K562 (cell line): ENCODE data around the gene CLHC1. TPM values are rescaled to one million over a fixed set of nuclear protein-coding genes. Genes with fewer than 3 reads are reported as not detected.

ENCODE experiments used
- ARID3A ChIP-seq: IDR thresholded peaks from 2 replicates; pipeline ENCODE4 v1.6.1; 2012; ENCODE audit warnings: low read depth, low read length, improper control_type of control experiment, borderline replicate concordance
- C11orf30 ChIP-seq: fragments of 450-650 bp; IDR thresholded peaks from 2 replicates; pipeline ENCODE4 v1.6.1; 2016; ENCODE audit warnings: low read depth, mild to moderate bottlenecking
- FOXP1 ChIP-seq: sonication (generic); formaldehyde crosslinking; IDR thresholded peaks from 2 replicates; pipeline ENCODE4 v1.8.0; 2022; ENCODE audit warnings: mild to moderate bottlenecking, missing genetic modification reagents
- MGA ChIP-seq: fragments of 450-650 bp; IDR thresholded peaks from 2 replicates; pipeline ENCODE4 v1.6.1; 2016; ENCODE audit warnings: mild to moderate bottlenecking, moderate library complexity
- VEZF1 ChIP-seq: fragments of 200-800 bp; sonication (Bioruptor generic); IDR thresholded peaks from 2 replicates; pipeline ENCODE4 v1.6.1; 2017; ENCODE audit warnings: missing genetic modification characterization, missing compliant biosample characterization
- ZNF395 ChIP-seq: fragments of 200-800 bp; sonication (Bioruptor generic); IDR thresholded peaks from 2 replicates; pipeline ENCODE4 v1.6.1; 2017; ENCODE audit warnings: missing genetic modification characterization, missing compliant biosample characterization
- polyA plus RNA-seq, 8 experiments: library from polyadenylated mRNA; depleted of rRNA in 4 of 8; stranded (reverse) in 5 of 8; unstranded in 3 of 8; fragments of >200 nt; fragmentation: Nextera tagmentation in 2 of 8; fragmentation: Illumina TruSeq in 1 of 8; extraction: Ambion mirVana in 2 of 8; extraction: Trizol in 1 of 8; gene quantifications; 2 replicates each; pipeline versions ENCODE4 v1.2.1 to v1.2.3, GENCODE V29; 2011 to 2014; ENCODE audit warnings: inconsistent platforms in 1 of 8, missing spikeins in 1 of 8
- total RNA-seq, 7 experiments: library from RNA; depleted of rRNA in 6 of 7; stranded (reverse); fragments of >200 nt in 6 of 7; fragmentation: Illumina TruSeq in 2 of 7; extraction: Trizol in 2 of 7; gene quantifications; 2 replicates each; pipeline versions ENCODE4 v1.2.1 to v1.2.3, GENCODE V29; 2011 to 2021; ENCODE audit warnings: low replicate concordance in 1 of 7
- TF ChIP-seq, protein P1 (sequence below), 2 experiments: IDR thresholded peaks; 2 replicates each; pipeline ENCODE4 v1.6.1; 2012; ENCODE audit warnings: improper control_type of control experiment in 2 of 2, low read depth in 2 of 2, low read length in 2 of 2, borderline replicate concordance in 1 of 2

CLHC1 gene
- total and polyA plus RNA-seq, 9 of the 15 experiments (the other 6 are each of a cell fraction or from before 2014, with no cell fraction given): 3.7 to 14.3 (median 8.6) TPM

DNA sequence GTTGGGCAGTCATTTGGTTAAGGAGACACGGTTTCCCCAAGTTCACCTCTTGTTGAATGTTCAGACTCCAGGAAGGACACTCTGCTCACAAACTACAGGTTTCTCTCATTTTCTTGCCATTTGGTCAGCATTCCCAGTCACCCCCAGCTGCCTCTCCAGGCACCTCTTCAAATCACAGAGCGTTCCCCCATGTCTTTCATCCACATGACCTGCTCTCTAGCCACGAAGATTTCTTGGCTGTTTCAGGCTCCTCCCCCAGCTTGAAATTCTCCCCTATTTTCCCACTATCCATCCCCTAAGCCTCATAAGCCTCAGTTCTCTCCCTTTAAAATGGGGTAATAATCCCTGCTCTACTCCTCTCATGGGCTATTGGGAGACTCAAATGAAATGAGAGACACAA is 92.8 kb downstream of the CLHC1 start (continued):
- TF ChIP-seq FOXP1 (no peak), ARID3A (no peak), VEZF1 (CRISPR knock-in tag) (peak; percentile 22; the same call in 1 of the 2 replicates), MGA (0 out of 2 replicates have a peak, but pooled peaks have one; percentile 22), C11orf30 (no peak), ZNF395 (CRISPR knock-in tag) (no peak)
- TF ChIP-seq, protein P1, sequence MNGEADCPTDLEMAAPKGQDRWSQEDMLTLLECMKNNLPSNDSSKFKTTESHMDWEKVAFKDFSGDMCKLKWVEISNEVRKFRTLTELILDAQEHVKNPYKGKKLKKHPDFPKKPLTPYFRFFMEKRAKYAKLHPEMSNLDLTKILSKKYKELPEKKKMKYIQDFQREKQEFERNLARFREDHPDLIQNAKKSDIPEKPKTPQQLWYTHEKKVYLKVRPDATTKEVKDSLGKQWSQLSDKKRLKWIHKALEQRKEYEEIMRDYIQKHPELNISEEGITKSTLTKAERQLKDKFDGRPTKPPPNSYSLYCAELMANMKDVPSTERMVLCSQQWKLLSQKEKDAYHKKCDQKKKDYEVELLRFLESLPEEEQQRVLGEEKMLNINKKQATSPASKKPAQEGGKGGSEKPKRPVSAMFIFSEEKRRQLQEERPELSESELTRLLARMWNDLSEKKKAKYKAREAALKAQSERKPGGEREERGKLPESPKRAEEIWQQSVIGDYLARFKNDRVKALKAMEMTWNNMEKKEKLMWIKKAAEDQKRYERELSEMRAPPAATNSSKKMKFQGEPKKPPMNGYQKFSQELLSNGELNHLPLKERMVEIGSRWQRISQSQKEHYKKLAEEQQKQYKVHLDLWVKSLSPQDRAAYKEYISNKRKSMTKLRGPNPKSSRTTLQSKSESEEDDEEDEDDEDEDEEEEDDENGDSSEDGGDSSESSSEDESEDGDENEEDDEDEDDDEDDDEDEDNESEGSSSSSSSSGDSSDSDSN (IDR thresholded peaks at IDR 0.05; ENCODE audit: borderline replicate concordance in 1 of 2, low read depth in 2 of 2, low read length in 2 of 2): no peak
